WTC11 (cell line): ENCODE data around the gene B3GNT8. TPM values are rescaled to one million over a fixed set of nuclear protein-coding genes. Genes with fewer than 3 reads are reported as not detected.
"Not testable (repeated sequence)": the region's sequence is repeated elsewhere in the genome, so short reads cannot be mapped to it uniquely, and the experiment has no call there.

ENCODE experiments used
- ATAC-seq: fragments of 200-7000 bp; cut with Tn5 transposase; 2 replicates; pipeline ENCODE4 v1.10.0; 2021; ENCODE audit warnings: mild to moderate bottlenecking, moderate library complexity
- CTCF ChIA-PET: fragments of 300-600 bp; sonication (Branson Sonifier 250); formaldehyde crosslinking; loops from one replicate; lab custom pipeline; 2021; ENCODE audit warnings: antibody characterized with exemption; lab: Charles Lee
- POLR2A ChIA-PET: fragments of 350-600 bp; sonication (Branson Sonifier 250); formaldehyde crosslinking; loops from one replicate; lab custom pipeline; 2021; ENCODE audit warnings: antibody characterized with exemption; lab: Charles Lee
- DNase-seq: peaks from one replicate; pipeline ENCODE4 v3.0.0; 2021; ENCODE audit warnings: low spot score
- H3K27ac Mint-ChIP-seq: 2 replicates; pipeline ENCODE4 v1.8.0; 2021; ENCODE audit warnings: mixed read lengths
- H3K27me3 Mint-ChIP-seq: 2 replicates; pipeline ENCODE4 v1.8.0; 2021; ENCODE audit warnings: low read depth, mild to moderate bottlenecking, moderate library complexity, mixed read lengths
- H3K36me3 Mint-ChIP-seq: 2 replicates; pipeline ENCODE4 v1.8.0; 2021; ENCODE audit warnings: mixed read lengths
- H3K4me1 Mint-ChIP-seq: 2 replicates; pipeline ENCODE4 v1.8.0; 2022; ENCODE audit warnings: mixed read lengths
- H3K4me3 Mint-ChIP-seq: 2 replicates; pipeline ENCODE4 v1.8.0; 2021; ENCODE audit warnings: mild to moderate bottlenecking, moderate library complexity, mixed read lengths
- H3K9me3 Mint-ChIP-seq: 2 replicates; pipeline ENCODE4 v1.8.0; 2021; ENCODE audit warnings: mixed read lengths
- ELF4 ChIP-seq: sonication (generic); formaldehyde crosslinking; IDR thresholded peaks from 2 replicates; pipeline ENCODE4 v1.8.1; 2022; ENCODE audit warnings: low read depth, mild to moderate bottlenecking, moderate library complexity, missing genetic modification reagents
- EMX1 ChIP-seq: fragments of 250-450 bp; sonication (Bioruptor Pico); IDR thresholded peaks from 2 replicates; pipeline ENCODE4 v1.8.0; 2021; ENCODE audit warnings: mild to moderate bottlenecking
- FOXP1 ChIP-seq: sonication (generic); formaldehyde crosslinking; IDR thresholded peaks from 2 replicates; pipeline ENCODE4 v1.8.0; 2022; ENCODE audit warnings: missing genetic modification reagents, mild to moderate bottlenecking, moderate library complexity, borderline replicate concordance
- GABPB1 ChIP-seq: sonication (generic); formaldehyde crosslinking; IDR thresholded peaks from 2 replicates; pipeline ENCODE4 v1.8.1; 2023; ENCODE audit warnings: mild to moderate bottlenecking, missing genetic modification reagents
- HMGA2 ChIP-seq: fragments of 250-450 bp; sonication (Bioruptor Pico); IDR thresholded peaks from 2 replicates; pipeline ENCODE4 v1.4.0; 2021; ENCODE audit warnings: mild to moderate bottlenecking, moderate library complexity
- KAT7 ChIP-seq: sonication (generic); formaldehyde crosslinking; IDR thresholded peaks from 2 replicates; pipeline ENCODE4 v1.8.1; 2023; ENCODE audit warnings: missing genetic modification reagents, mild to moderate bottlenecking, borderline replicate concordance
- MXD4 ChIP-seq: fragments of 250-450 bp; sonication (Bioruptor Pico); IDR thresholded peaks from 2 replicates; pipeline ENCODE4 v1.8.0; 2021; ENCODE audit warnings: mild to moderate bottlenecking, moderate library complexity, borderline replicate concordance
- MYBL2 ChIP-seq: sonication (generic); formaldehyde crosslinking; IDR thresholded peaks from 2 replicates; pipeline ENCODE4 v1.8.1; 2023; ENCODE audit warnings: mild to moderate bottlenecking, moderate library complexity, missing genetic modification reagents
- NFE2L1 ChIP-seq: sonication (generic); formaldehyde crosslinking; IDR thresholded peaks from 2 replicates; pipeline ENCODE4 v1.8.1; 2023; ENCODE audit warnings: missing genetic modification reagents
- SMAD4 ChIP-seq: sonication (generic); formaldehyde crosslinking; IDR thresholded peaks from 2 replicates; pipeline ENCODE4 v1.8.0; 2022; ENCODE audit warnings: mild to moderate bottlenecking, missing genetic modification reagents
- TEAD1 ChIP-seq: sonication (generic); formaldehyde crosslinking; IDR thresholded peaks from 2 replicates; pipeline ENCODE4 v1.8.0; 2022; ENCODE audit warnings: mild to moderate bottlenecking, missing genetic modification reagents
- TP53 ChIP-seq: sonication (generic); formaldehyde crosslinking; IDR thresholded peaks from 2 replicates; pipeline ENCODE4 v1.8.1; 2023; ENCODE audit warnings: mild to moderate bottlenecking, missing genetic modification reagents
- ZNF121 ChIP-seq: sonication (generic); formaldehyde crosslinking; IDR thresholded peaks from 2 replicates; pipeline ENCODE4 v1.8.0; 2023; ENCODE audit warnings: missing genetic modification reagents
- ZNF138 ChIP-seq: sonication (generic); formaldehyde crosslinking; conservative IDR thresholded peaks from 2 replicates; pipeline ENCODE4 v1.8.1; 2022; ENCODE audit warnings: mild to moderate bottlenecking, moderate library complexity, missing genetic modification reagents
- ZNF232 ChIP-seq: sonication (generic); formaldehyde crosslinking; IDR thresholded peaks from 2 replicates; pipeline ENCODE4 v1.8.0; 2022; ENCODE audit warnings: mild to moderate bottlenecking, missing genetic modification reagents
- ZNF263 ChIP-seq: sonication (generic); formaldehyde crosslinking; IDR thresholded peaks from 2 replicates; pipeline ENCODE4 v1.8.1; 2022; ENCODE audit warnings: low read depth, mild to moderate bottlenecking, moderate library complexity, missing genetic modification reagents
- ZNF317 ChIP-seq: sonication (generic); formaldehyde crosslinking; IDR thresholded peaks from 2 replicates; pipeline ENCODE4 v1.8.1; 2023; ENCODE audit warnings: low read depth, mild to moderate bottlenecking, moderate library complexity, missing genetic modification reagents, borderline replicate concordance
- ZNF396 ChIP-seq: fragments of 250-450 bp; sonication (Bioruptor Pico); IDR thresholded peaks from 2 replicates; pipeline ENCODE4 v1.8.0; 2021; ENCODE audit warnings: mild to moderate bottlenecking, moderate library complexity, borderline replicate concordance
- total RNA-seq: library from RNA; stranded (reverse); gene quantifications from 3 replicates; pipeline ENCODE4 v1.2.3, GENCODE V29; 2021
- TF ChIP-seq, protein P1 (sequence below): sonication (generic); formaldehyde crosslinking; IDR thresholded peaks from 2 replicates; pipeline ENCODE4 v1.8.1; 2022; ENCODE audit warnings: missing genetic modification reagents, borderline replicate concordance
- TF ChIP-seq, protein P2 (sequence below): sonication (generic); formaldehyde crosslinking; IDR thresholded peaks from 2 replicates; pipeline ENCODE4 v1.8.0; 2022; ENCODE audit warnings: missing genetic modification reagents
- TF ChIP-seq, protein P3 (sequence below): sonication (generic); formaldehyde crosslinking; conservative IDR thresholded peaks from 2 replicates; pipeline ENCODE4 v1.8.1; 2022; ENCODE audit warnings: mild to moderate bottlenecking, missing genetic modification reagents
- TF ChIP-seq, protein P4 (sequence below): sonication (generic); formaldehyde crosslinking; IDR thresholded peaks from 2 replicates; pipeline ENCODE4 v1.8.1; 2023; ENCODE audit warnings: mild to moderate bottlenecking, missing genetic modification reagents
- TF ChIP-seq, protein P5 (sequence below): sonication (generic); formaldehyde crosslinking; IDR thresholded peaks from 2 replicates; pipeline ENCODE4 v1.8.1; 2023; ENCODE audit warnings: mild to moderate bottlenecking, missing genetic modification reagents, moderate library complexity

The B3GNT8 gene
- total RNA-seq, 1 experiment from 2014 or later: 2.3 TPM

DNA sequence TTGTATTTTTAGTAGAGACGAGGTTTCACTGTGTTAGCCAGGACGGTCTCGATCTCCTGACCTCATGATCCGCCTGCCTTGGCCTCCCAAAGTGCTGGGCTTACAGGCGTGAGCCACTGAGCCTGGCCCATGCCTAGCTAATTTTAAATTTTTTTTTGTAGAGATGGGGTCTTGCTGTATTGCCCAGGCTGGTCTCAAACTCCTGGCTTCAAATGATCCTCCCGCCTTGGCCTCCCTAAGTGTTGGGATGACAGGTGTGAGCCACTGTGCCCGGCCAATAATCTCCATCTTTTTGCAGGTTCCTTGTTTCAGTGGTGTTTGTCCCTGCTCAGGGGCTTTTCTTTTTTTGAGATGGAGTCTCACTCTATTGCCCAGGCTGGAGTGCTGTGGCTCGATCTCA lies 45.6 kb downstream of the B3GNT8 start:
- ATAC-seq, POLR2A ChIA-PET: not testable (repeated sequence)

DNA sequence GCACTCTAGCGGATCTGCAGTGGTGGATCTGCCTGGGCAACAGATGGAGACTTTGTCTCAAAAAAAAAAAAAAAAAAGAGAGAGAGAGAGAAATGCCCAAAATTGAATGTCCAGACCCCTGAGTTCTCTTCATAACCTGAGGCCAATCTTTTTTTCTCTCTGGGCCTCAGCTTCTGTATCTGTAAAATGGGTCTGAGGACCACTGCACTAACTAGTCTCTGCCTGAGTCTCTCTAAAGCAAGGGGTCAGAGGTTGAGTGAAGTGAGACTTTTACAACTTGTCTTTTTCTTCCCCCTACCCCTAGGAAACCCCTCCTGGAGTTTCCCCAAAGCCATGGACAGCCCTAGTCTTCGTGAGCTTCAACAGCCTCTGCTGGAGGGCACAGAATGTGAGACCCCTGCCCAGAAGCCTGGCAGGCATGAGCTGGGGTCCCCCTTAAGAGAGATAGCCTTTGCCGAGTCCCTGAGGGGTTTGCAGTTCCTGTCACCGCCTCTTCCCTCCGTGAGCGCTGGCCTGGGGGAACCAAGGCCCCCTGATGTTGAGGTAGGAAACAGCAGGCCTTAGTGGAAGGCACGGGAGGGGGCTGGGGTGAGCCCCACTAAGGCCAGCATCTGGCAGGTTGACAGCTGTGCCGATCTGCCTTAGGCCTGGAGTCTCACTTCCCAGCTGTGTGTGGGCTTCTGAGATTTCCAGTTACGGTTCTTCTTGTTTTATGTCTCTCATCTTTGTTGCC lies 49.0 kb downstream of the B3GNT8 start:
- POLR2A ChIA-PET: interaction anchor here (0.6 kb wide), 1 partner anchor 311 kb away, joined by 4 read pairs; no protein-coding TSS in a partner anchor
- peak; percentile 69 for DNase-seq

More for the DNA sequence above, 45.6 kb downstream of the B3GNT8 start:
- 0 out of 2 replicates have a peak, but pooled peaks have one; percentile 14 for TF ChIP-seq ZNF121 (CRISPR knock-in tag)
- Mint-ChIP-seq H3K4me1 (peaks cover 13% of the 10 kb centered on the region), H3K27me3 (peaks cover 11% of the 10 kb centered on the region)
- H3K9me3 Mint-ChIP-seq, H3K4me3 Mint-ChIP-seq, H3K27ac Mint-ChIP-seq, DNase-seq, H3K36me3 Mint-ChIP-seq: not testable (repeated sequence)
- CTCF ChIA-PET: interaction anchor here (0.7 to 1.0 kb wide), 3 partner anchors 15 to 565 kb away, joined by 4 to 7 read pairs (median 4); no protein-coding TSS in a partner anchor

DNA sequence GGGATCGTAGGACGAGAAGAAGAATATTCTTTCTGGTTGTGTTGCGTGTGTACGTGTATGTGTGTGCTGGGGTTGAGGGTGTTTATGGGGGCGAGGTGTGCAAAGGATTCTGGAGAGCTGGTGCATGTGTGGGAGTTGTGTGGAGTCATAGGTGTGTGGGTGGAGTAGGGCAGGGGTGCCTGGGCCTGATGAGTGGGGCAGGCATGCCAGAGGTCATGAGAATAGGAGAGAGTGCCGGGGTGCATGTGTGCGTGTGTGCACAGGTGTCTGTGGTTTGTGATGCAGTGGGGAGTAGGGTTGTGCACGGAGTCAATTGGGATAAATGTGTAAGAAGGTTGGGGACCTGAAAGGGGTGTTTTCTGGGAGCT lies 50.2 kb downstream of the B3GNT8 start:
- H3K36me3 Mint-ChIP-seq: no peaks in the 10 kb centered on the region
- ATAC-seq (no peak; the same call in 1 of the 2 replicates), DNase-seq (no peak)
- H3K9me3 Mint-ChIP-seq: no peaks in the 10 kb centered on the region
- ChIA-PET CTCF (interaction anchor here (0.6 to 6.2 kb wide), 3 partner anchors 12 to 71 kb away, joined by 3 to 45 read pairs (median 5); partner anchors contain the start of gene B9D2), POLR2A (interaction anchor here (0.5 to 1.0 kb wide), 2 partner anchors 31 to 50 kb away, joined by 4 to 5 read pairs; partner anchors contain the start of gene B3GNT8)
- H3K27me3 Mint-ChIP-seq: peaks cover 14% of the 10 kb centered on the region
- no peak overlapping the region; the same call in 1 of the 2 replicates for H3K27ac Mint-ChIP-seq
- H3K4me1 Mint-ChIP-seq: peaks cover 17% of the 10 kb centered on the region
- no peak for TF ChIP-seq ZNF138
- no peak for TF ChIP-seq ELF4
- TF ChIP-seq TP53 (CRISPR knock-in tag): no peak
- no peak for TF ChIP-seq SMAD4 (CRISPR knock-in tag)
- TF ChIP-seq, protein P1, sequence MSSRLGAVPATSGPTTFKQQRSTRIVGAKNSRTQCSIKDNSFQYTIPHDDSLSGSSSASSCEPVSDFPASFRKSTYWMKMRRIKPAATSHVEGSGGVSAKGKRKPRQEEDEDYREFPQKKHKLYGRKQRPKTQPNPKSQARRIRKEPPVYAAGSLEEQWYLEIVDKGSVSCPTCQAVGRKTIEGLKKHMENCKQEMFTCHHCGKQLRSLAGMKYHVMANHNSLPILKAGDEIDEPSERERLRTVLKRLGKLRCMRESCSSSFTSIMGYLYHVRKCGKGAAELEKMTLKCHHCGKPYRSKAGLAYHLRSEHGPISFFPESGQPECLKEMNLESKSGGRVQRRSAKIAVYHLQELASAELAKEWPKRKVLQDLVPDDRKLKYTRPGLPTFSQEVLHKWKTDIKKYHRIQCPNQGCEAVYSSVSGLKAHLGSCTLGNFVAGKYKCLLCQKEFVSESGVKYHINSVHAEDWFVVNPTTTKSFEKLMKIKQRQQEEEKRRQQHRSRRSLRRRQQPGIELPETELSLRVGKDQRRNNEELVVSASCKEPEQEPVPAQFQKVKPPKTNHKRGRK (CRISPR knock-in tag): no peak
- TF ChIP-seq ZNF396: no peak
- TF ChIP-seq MXD4 (CRISPR knock-in tag): no peak
- TF ChIP-seq, protein P2, sequence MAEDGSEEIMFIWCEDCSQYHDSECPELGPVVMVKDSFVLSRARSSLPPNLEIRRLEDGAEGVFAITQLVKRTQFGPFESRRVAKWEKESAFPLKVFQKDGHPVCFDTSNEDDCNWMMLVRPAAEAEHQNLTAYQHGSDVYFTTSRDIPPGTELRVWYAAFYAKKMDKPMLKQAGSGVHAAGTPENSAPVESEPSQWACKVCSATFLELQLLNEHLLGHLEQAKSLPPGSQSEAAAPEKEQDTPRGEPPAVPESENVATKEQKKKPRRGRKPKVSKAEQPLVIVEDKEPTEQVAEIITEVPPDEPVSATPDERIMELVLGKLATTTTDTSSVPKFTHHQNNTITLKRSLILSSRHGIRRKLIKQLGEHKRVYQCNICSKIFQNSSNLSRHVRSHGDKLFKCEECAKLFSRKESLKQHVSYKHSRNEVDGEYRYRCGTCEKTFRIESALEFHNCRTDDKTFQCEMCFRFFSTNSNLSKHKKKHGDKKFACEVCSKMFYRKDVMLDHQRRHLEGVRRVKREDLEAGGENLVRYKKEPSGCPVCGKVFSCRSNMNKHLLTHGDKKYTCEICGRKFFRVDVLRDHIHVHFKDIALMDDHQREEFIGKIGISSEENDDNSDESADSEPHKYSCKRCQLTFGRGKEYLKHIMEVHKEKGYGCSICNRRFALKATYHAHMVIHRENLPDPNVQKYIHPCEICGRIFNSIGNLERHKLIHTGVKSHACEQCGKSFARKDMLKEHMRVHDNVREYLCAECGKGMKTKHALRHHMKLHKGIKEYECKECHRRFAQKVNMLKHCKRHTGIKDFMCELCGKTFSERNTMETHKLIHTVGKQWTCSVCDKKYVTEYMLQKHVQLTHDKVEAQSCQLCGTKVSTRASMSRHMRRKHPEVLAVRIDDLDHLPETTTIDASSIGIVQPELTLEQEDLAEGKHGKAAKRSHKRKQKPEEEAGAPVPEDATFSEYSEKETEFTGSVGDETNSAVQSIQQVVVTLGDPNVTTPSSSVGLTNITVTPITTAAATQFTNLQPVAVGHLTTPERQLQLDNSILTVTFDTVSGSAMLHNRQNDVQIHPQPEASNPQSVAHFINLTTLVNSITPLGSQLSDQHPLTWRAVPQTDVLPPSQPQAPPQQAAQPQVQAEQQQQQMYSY (CRISPR knock-in tag): no peak
- no peak for TF ChIP-seq ZNF263 (CRISPR knock-in tag)
- TF ChIP-seq FOXP1 (CRISPR knock-in tag): no peak
- TF ChIP-seq ZNF232 (CRISPR knock-in tag): no peak
- TF ChIP-seq KAT7 (CRISPR knock-in tag): no peak
- TF ChIP-seq MYBL2 (CRISPR knock-in tag): no peak
- TF ChIP-seq GABPB1 (CRISPR knock-in tag): no peak
- no peak for TF ChIP-seq EMX1 (CRISPR knock-in tag)
- TF ChIP-seq TEAD1 (CRISPR knock-in tag): no peak
- TF ChIP-seq ZNF317: no peak
- H3K4me3 Mint-ChIP-seq: peak overlapping the region; percentile 80

More for the DNA sequence above, 49.0 kb downstream of the B3GNT8 start:
- Mint-ChIP-seq H3K4me3 (no peak overlapping the region), H3K36me3 (no peaks in the 10 kb centered on the region), H3K9me3 (no peaks in the 10 kb centered on the region), H3K27ac (no peak overlapping the region), H3K4me1 (peaks cover 17% of the 10 kb centered on the region), H3K27me3 (peaks cover 14% of the 10 kb centered on the region)
- CTCF ChIA-PET: interaction anchor here (0.7 to 6.2 kb wide), 11 partner anchors 13 to 965 kb away, joined by 3 to 45 read pairs (median 3); partner anchors contain the start of genes B9D2, DMAC2 and TGFB1
- TF ChIP-seq, protein P3, sequence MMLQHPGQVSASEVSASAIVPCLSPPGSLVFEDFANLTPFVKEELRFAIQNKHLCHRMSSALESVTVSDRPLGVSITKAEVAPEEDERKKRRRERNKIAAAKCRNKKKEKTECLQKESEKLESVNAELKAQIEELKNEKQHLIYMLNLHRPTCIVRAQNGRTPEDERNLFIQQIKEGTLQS (CRISPR knock-in tag): no peak
- TF ChIP-seq, protein P4, sequence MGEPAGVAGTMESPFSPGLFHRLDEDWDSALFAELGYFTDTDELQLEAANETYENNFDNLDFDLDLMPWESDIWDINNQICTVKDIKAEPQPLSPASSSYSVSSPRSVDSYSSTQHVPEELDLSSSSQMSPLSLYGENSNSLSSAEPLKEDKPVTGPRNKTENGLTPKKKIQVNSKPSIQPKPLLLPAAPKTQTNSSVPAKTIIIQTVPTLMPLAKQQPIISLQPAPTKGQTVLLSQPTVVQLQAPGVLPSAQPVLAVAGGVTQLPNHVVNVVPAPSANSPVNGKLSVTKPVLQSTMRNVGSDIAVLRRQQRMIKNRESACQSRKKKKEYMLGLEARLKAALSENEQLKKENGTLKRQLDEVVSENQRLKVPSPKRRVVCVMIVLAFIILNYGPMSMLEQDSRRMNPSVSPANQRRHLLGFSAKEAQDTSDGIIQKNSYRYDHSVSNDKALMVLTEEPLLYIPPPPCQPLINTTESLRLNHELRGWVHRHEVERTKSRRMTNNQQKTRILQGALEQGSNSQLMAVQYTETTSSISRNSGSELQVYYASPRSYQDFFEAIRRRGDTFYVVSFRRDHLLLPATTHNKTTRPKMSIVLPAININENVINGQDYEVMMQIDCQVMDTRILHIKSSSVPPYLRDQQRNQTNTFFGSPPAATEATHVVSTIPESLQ: no peak
- TF ChIP-seq NFE2L1 (CRISPR knock-in tag): no peak
- no peak for TF ChIP-seq MXD4 (CRISPR knock-in tag)
- no peak for TF ChIP-seq HMGA2
- TF ChIP-seq, protein P5, sequence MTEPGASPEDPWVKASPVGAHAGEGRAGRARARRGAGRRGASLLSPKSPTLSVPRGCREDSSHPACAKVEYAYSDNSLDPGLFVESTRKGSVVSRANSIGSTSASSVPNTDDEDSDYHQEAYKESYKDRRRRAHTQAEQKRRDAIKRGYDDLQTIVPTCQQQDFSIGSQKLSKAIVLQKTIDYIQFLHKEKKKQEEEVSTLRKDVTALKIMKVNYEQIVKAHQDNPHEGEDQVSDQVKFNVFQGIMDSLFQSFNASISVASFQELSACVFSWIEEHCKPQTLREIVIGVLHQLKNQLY (CRISPR knock-in tag): no peak
- ATAC-seq: peak; percentile 81
